Measurements from ENCODE around the gene TGFBI.
A peak's percentile ranks its signal among the peaks of the same experiment; 100 is the strongest.
"Not testable (repeated sequence)": the region's sequence is repeated elsewhere in the genome, so short reads cannot be mapped to it uniquely, and the experiment has no call there.

TGFBI gene

DNA sequence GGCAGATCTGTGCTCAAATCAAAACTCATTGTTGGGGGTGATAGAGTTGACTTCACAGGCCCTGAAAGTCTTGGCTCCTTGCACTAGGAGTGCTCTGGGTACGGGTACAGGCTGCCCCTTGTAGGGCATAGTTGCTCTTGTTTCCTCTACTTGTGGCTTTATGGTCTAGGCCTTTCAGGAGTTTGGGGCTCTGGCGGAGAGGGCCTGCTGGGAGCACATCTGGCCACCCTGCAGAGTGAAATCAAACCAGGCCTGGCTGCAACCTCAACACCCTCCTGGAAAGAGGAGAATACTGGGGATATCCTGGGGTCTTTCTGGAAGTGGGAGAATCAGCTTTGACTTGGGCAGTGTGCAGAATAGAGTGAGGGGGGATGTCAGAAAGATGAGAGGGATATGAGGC is 1.5 kb downstream of the TGFBI start:
- no peak for DNase-seq

DNA sequence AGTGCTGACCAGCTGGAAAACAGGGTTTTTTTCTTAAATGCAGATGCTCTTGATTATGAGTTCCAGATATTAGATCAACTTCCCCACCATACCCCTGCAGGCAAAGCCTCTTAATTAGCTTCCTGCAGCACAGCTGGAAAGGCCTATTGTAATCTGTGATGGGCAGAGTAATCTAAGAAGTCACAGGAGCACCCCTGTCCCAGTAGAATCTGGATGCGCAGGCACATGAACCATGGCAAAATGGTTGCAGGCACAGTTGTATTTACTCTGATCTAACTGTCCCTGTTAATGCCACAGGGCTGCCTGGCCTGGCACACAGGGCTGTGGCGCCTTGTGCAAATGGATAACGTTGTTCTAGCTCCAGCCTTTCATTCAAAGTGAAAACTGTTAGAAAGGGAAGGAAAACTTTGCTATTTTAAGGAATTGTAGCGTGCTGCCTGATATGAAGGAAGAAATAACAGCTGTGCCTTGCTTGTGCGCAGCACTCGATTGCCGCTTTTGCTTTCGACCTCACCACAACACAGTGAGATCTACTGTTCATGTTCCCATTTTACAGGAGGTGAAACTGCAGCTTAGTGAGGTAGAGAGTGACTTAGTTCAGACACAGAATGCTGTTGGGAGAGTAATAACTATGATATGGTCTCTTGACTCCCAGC is 2.3 kb downstream of the TGFBI start:
- no peak for DNase-seq

DNA sequence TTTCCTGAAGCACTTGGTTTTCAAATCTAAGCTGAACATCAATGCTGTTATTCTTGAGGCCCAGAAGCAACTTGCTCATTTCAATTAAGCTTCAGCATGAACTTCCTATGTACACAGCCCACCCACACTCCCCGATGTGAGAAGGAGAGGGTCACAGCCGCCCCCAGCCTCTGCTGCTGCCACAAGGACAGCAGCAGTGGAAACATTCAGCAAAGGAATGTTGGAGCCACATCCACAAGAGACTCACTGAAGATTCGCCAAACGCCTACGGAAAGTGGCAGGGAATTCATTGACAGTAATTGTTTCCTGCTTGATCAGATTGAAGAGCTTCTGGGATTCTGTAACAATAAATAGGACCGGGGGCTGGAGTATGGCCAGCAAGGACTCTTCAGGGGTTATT is 2.9 kb downstream of the TGFBI start:
- no peak for DNase-seq

DNA sequence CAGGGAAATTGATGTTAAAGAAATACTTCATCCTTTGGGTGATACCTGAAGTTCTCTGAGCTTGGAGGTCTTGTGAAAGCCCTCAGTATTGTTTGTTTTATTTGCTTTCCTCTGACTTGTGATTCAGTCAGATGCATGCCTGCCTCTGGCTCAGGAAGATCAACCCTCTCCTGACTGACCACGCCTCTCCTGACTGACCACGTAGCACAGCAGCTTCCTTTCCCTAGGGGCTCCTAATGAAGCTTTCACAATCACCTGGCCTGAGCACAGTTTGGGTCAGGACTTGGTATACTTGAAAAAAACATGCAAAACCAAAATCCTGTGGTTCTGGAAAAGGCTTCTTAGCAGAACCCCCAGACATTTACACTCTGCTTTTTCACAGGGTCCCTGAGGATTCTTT is 3.8 kb downstream of the TGFBI start:
- no peak for DNase-seq

DNA sequence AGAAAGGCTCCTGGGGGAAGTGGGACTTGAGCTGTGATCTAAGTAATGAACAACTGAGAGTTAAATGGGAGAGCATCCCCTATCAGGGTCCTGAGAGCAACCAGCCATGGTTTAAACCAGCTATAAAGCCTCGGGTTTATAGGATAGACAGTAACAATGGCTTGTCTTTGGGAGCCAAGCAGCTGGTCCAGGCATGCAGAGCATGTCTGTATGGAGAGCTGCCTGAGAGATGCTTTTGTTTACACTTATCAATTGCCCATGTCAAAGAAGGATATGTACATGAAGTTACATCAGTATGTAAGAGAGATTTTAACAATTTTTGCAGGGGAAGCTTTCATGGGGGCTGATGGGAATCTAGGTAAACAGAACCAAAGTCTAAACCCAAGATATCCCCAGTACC is 4.4 kb downstream of the TGFBI start:
- DNase-seq: no peak

DNA sequence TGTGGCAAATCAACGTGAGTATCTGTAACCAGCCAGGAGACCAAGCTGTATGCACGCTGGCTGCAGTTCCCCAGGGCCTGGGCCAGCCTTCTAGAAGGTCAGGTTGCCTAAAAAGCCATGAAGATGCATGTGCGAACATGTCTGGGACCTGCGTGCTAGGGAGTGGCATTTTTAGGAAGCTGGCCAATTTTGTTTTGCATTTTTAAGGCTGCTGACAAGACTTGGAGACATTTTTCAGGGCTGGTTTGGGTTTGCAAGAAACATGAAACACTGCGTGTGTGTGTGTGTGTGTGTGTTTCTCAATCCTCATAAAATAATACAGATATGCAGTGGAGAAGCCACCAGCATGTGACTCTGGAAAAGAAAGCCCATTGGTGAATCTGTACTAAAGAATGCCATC is 5.1 kb downstream of the TGFBI start:
- no peak for DNase-seq

DNA sequence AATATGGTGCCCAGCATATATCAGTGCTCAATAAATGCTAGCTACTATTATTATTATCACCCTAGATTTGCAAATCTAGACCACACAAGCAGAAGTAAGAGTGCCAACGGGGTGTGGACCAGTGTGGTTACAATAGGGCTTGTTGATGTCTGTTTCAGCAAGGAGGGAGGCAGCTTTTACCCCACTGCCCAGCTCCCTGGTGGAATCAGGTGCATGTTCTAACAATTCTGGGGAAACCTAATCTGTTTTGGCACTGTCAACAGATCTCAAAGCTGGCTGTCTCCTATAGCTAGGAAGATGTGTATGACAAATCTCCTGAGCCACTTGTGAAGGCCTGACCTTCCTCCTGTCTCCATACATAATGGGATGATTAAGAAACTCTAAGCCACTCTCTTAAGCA is 5.7 kb downstream of the TGFBI start:
- DNase-seq: no peak

DNA sequence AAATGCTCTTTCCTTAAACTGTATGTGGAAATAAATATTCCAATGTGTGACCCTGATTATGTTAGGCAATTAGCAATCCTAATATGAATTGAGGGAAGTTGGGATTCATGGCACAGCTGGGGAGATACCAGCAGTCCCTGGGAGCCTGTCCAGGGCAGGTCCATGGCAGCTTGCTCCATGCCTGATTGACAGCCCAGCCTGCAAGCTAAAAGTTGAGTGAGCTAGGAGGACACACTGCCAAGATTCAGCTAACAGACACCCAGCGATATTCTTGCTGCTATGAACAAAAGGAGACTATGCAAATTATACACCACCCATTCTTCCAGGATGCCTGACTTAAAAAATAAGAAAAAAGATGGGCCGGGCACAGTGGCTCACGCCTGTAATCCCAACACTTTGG is 6.2 kb downstream of the TGFBI start:
- DNase-seq: no peak

DNA sequence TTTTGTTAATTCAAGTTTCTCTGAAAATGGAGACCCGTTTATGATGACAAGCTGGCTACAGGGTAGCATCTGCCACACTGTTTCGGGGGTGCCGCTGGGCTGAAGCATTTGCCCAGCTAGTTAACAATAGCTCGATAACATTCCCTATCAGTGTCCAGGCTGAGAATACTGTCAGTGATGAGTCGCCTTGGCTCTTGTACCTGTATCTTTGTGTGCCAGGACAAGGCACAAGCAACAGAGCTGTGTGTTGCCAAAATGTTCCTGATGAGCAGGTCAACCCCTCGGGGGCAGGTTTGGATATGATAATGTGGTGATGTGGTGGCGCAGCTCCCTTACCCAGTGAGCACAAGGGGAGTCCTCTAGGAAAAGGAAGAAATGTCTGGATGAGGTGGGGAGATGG is 7.0 kb downstream of the TGFBI start:
- no peak for DNase-seq

DNA sequence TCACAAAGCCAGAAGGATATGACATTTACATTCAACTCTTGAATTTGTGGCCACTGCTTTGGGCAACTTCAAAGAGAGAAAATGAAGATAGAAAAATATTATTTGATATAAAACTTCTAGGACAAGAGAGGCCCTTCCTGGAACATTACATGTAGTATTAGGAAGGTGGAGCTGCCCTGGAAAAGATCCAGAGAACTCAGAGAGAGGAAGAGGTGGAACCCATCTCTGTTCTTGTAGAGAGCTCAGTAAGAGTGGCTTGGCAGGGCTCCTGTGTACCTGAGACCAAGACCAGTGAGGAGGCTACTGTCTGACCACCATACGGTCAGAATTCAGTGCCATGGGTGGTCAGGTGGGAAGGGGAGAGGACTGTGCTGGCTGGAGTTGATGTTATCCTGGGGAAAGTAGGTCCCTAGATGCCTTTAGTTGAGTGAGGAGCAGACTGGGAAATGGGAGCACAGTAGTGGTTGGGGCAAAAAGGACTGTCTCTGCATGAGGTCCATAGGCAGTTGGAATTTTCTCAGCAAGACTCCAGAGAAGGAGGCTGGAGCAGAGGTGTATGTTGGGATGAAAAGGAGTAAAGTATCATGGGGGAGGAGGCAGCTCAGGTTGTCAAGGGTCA is 7.6 kb downstream of the TGFBI start:
- no peak for DNase-seq

DNA sequence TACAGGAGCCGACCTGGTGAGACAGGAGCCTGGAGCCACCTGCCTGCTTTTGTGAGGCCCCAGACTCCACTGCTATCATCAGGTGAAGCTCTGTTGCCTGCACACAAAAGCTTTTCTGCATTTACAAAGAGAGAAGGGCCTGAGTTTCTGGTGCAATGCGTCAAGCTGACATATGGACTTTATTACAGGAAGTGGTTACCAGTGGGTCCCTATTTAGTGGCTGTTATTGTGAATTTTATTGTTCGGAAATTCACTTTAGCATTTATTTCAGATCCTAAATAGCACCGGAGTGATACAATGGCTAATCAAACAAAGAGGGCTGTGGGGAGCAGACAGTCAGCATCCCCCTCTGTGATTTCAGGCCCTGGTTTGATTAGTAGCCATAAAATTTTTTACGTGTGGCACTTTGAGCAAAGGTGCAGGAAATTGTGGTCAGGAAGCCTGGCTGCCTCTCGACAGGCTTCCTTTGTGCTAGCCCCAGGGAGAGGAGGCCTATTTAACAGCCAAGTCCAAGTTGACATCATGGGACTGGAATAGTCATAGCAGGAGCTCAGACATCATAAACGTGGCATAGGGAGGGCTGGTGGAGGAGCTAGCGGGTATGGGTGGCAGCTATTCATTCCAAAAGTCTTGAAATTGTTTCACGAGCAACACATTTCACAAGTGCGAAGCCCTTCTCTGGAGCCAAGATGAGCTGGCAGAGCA is 8.4 kb downstream of the TGFBI start:
- DNase-seq: peak; percentile 53

DNA sequence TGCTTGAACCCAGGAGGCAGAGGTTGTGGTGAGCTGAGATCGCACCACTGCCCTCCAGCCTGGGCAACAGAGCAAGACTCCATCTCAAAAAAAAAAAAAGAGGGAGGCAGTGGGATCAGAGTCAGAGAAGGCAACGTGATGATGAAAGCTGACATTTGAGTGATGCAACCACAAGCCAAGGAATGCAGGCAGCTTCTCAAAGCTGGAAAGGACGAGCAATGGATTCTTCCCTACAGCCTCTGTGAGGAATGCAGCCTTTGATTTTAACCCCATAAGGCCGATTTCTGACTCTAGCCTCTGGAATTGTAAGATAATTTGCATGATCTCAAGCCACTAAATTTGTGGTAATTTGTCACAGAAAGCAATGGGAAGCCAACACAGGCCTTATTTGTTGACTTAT is 9.8 kb downstream of the TGFBI start:
- no peak for DNase-seq

DNA sequence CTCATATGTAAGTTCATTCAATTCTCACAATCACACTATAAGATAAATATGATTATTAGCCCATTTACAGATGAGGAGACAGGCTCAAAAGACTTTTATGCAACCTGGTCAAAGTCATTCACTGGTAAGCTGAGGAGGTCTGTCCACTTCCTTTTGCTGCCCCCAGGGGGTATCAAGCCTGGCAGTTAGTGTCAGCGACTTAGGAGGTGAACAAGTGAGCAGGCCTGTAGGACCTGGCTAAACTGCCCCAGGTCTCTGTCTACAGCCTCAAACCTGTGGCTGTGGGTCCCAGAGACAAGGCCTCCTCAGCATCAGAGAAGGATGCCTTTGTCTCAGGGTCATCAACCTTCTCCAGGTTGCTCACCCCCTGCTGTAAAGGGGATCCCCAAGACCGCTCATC is 10.4 kb downstream of the TGFBI start:
- no peak for DNase-seq

DNA sequence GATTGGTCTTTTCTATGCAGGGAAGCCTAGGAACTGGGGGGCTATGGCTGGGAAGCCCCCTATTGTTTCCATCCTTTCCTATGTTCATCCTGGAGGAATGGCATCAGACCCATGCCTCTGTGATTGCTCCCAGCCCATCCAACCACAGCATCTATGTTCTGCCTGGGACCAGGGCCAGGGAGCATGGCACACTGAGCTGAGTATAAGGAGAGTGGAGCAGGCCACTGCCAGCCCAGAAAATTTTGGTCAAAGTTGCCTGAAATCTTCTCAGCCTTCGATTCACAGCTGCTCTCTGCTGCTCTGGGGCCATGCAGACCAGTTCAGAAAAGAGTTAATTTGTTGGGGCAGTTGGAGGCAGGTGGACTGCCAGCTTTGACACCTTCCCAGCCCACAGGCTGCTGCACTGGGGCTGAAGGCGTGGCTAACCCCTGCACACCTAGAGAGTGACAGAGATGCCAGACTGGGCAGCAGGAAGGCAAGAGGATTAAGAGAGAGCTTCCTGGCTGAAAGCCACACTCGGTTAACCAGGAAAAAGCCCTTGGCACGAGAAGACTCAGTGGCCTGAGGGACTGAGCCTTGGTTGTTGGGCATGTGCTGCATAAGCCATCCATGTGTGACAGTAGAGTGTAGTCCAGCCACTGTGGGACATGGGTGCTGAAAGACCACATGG is 12.1 kb downstream of the TGFBI start:
- no peak for DNase-seq

DNA sequence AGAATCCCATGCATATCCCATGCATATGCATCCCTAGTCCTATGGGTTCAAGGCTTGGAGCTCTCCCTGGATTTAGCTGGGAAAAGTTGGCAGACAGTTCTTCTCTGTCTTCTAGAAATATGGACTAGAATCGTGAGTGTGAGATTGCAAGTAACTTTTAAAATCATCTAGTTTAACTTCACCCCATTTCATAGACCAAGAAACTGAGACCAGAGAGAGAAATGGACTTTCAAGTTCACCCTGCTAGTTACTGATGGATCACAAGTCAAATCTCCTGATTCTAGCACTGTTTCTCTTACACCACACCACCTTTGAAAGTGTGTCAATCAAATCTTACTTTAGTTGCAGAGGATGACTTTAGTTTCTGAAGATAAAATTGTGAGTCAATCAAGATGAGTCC is 13.4 kb downstream of the TGFBI start:
- DNase-seq: no peak

DNA sequence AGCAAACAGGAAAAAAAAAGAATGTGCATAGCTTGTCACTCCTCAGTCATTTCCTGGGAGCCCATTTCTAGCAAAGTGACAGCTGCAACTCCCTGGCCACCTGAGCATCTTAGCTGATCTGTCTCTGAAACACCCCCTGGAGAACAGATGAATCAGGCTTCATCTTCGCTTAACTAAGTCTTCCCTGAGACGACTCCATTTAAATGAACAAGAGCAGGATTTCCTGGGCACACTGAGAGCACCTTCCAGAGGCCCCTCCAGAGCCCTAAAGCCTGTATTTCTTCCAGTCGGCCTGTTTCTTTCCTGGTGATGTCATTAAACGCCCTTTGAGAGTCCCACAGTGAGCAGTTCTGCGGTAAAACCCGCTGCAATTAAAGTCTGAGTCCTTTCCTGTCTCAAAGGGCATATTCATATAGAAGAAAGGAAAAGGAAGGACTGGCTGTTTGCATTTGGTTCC is 13.9 kb downstream of the TGFBI start:
- DNase-seq: no peak

DNA sequence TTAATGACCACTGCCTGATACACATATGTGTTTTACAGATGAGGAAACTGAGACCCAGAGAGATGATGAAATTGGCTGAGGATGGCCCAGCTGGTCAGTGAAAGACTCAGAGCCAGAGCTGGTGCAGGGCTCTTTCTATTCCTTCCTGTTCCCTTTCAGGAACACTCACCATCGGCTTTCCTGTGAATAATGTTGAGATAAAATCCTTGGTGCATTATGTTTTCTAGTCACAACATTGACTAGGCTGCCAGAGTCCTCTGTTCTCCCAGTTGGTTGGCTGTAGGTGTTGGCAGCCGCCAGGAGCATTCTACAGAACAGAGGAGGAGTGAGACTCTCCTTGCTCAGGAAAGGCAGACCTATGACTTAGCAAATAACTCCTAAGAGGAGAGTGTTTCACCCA is 14.8 kb downstream of the TGFBI start:
- no peak for DNase-seq

DNA sequence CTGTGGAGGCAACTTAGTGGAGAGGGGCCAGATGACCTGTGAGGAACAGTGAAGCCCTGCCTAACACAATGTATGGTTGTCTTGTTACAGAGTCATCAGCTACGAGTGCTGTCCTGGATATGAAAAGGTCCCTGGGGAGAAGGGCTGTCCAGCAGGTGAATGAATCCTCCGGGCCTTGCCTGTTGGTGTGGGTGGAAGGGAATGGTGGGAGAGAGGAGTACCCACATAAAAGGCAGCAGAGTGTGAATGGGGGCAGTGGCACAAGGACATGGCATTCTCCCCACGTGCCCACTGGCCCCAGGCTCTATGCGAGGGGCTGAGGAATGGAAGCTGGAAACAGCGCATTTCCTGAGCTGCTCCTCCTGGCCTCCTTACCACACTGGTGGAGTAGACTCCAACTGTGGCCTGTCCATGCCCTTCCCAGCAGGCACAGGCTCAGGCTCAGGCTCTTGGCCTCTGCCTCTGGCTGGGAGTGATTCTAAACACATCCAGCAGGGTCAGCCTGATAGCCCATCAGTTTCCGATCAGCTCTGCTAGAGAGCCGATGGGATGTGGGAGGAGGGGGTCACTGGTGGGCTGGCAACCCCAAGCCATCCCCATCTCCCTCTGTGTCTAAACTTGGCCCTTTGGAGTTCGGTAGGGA is 15.3 kb downstream of the TGFBI start:
- DNase-seq: no peak

DNA sequence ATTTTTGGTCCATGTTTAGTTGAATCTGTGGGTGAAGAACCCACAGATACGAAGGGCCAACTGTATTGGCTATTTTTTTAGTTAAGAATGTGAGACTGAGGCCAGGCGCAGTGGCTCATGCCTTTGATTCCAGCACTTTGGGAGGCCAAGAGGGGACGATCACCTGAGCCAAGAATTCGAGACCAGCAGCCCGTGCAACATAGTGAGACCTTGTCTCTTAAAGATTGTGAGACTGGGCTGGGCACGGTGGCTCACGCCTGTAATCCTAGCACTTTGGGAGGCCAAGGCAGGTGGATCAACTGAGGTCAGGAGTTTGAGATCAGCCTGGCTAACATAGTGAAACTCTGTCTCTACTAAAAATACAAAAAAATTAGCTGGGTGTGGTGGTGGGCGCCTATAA is 16.2 kb downstream of the TGFBI start:
- not testable (repeated sequence) for DNase-seq

DNA sequence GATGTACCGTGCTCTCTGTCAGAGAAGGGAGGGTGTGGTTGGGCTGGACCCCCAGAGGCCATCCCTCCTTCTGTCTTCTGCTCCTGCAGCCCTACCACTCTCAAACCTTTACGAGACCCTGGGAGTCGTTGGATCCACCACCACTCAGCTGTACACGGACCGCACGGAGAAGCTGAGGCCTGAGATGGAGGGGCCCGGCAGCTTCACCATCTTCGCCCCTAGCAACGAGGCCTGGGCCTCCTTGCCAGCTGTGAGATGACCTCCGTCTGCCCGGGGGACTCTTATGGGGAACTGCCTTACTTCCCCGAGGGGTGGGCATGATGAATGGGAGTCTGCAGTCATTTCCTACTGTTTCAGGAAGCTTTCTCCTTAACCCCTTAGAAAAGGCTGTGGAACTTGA is 17.5 kb downstream of the TGFBI start:
- no peak for DNase-seq

DNA sequence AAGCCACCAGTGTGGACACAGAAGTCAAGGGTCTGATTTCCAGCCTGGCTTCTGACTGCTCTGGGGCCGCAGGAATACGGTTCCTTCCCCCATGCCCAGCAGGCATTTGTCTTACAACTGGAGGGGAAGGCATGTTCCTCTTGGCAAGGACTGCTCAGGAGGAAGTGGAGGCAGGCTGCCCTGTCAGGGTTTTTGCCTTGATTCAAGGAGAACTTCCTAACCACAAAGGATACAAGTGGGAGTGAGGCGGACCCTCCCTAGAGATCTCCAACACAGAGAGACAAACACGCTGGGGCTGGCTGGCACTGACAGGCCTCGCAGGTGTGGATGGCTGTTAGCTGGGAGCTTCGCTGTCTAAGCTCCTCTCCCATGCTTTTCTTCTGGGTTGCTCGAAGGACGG is 19.1 kb downstream of the TGFBI start:
- no peak for DNase-seq

DNA sequence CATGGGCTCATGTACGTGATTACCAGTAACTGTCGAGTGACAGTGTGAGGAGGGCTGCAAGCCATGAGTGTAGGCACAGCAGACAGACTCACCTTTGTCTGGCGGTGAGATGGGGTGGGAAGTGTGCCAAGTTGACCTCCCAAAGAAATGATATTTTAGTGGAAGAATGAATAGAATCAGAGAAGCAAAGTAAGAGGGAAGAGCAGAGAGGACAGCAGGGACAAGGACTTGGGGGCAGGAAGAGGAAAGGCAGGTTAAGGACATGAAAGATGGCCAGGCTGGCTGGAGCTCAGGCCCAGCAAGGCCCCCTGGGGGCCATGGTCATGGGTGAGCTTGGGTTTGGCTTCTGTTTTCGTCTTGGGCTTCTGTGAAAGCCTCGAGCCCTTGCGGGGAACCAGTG is 20.2 kb downstream of the TGFBI start:
- DNase-seq: no peak

DNA sequence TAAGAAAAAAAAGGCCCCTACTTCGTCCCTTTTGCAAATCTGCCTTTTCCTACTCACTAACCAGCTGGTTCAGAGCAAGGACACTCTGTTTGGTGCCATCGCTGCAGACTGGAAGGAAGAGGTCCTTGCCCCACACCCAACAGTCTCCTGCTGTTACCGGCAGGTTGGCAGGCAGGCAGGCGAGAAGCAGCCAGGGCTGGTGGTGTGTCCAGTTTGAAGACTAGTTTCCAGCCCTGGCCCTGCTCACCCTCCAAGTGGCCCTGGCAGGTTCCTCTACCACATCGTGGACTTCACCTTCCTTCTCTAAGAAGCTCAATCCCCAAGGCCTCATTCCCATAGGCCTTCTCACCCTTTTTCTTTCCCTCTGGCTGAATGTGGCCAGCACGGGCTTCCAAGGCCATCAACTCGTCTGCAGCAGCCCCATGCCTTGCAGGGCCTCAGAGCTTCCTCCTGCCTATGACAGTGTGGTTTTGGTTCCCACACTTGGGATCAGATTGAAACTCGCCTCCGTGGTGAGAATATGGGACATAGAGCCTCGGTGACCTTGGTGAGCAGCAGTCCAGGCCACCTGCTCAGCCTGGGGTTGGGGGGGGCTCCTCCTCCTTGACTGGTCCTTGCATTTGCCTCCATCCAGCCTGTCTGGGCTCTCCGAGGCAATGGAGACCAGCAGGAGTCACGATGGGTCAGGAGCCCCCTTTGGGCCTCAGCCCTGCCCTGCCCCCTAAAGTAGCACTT is 22.9 kb downstream of the TGFBI start:
- DNase-seq: no peak
